ENCODE data around the gene FCAR. TPM values are rescaled to one million over a fixed set of nuclear protein-coding genes. Genes with fewer than 3 reads are reported as not detected.
"Not testable (repeated sequence)": the region's sequence is repeated elsewhere in the genome, so short reads cannot be mapped to it uniquely, and the experiment has no call there.

The FCAR gene
- polyA plus RNA-seq, 3 donors: 147 to 239 (median 173) TPM

DNA sequence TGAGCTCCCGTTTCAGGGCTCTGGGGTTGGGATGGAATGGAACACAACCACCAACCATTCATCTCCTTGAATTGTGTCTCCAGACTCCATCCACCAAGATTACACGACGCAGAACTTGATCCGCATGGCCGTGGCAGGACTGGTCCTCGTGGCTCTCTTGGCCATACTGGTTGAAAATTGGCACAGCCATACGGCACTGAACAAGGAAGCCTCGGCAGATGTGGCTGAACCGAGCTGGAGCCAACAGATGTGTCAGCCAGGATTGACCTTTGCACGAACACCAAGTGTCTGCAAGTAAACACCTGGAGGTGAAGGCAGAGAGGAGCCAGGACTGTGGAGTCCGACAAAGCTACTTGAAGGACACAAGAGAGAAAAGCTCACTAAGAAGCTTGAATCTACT, 15.5 kb downstream of the FCAR start:
- 95% methylated on average over 10 of the region's 11 CpGs for WGBS (ENCODE audit: insufficient coverage)
- Mint-ChIP-seq H3K27me3 (ENCODE audit: low read depth in 3 of 3) (peaks cover 0 to 4% (median 3%) of the 10 kb centered on the region in 3 donors), H3K4me3 (no peak overlapping the region), H3K27ac (peak overlapping the region in 4 of 7 donors; percentile 30 to 74 (median 38)), H3K36me3 (peaks cover 63 to 83% of the 10 kb centered on the region in 2 donors), H3K4me1 (peaks cover 4% of the 10 kb centered on the region), H3K9me3 (peaks cover 0 to 5% (median 0%) of the 10 kb centered on the region in 7 donors)
- H3K4me1 ChIP-seq (ENCODE audit: control insufficient read depth in 1 of 2, insufficient read depth in 2 of 2, low read length in 2 of 2): peaks cover 5% of the 10 kb centered on the region in 2 donors
- TF ChIP-seq, protein P1, sequence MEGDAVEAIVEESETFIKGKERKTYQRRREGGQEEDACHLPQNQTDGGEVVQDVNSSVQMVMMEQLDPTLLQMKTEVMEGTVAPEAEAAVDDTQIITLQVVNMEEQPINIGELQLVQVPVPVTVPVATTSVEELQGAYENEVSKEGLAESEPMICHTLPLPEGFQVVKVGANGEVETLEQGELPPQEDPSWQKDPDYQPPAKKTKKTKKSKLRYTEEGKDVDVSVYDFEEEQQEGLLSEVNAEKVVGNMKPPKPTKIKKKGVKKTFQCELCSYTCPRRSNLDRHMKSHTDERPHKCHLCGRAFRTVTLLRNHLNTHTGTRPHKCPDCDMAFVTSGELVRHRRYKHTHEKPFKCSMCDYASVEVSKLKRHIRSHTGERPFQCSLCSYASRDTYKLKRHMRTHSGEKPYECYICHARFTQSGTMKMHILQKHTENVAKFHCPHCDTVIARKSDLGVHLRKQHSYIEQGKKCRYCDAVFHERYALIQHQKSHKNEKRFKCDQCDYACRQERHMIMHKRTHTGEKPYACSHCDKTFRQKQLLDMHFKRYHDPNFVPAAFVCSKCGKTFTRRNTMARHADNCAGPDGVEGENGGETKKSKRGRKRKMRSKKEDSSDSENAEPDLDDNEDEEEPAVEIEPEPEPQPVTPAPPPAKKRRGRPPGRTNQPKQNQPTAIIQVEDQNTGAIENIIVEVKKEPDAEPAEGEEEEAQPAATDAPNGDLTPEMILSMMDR (IDR thresholded peaks at IDR 0.05): no peak
- intact Hi-C loops (cut with micrococcal nuclease): no loop called here
- no peak overlapping the region for H3K9ac ChIP-seq (ENCODE audit: insufficient read depth, low read length, poor library complexity, severe bottlenecking)
- peaks cover 2% of the 10 kb centered on the region for H3K79me2 ChIP-seq (ENCODE audit: insufficient read depth, low read length)
- no peak overlapping the region for H3K4me2 ChIP-seq (replicated peaks; ENCODE audit: extremely low read depth, low read length, poor library complexity, severe bottlenecking)
- no peaks in the 10 kb centered on the region for H3K27me3 ChIP-seq (ENCODE audit: control insufficient read depth in 2 of 2, insufficient read depth in 2 of 2, low read length in 2 of 2)
- H3K27ac ChIP-seq (ENCODE audit: low read depth in 1 of 2, low read length in 2 of 2): no peak overlapping the region
- H3K36me3 ChIP-seq (replicated peaks in 1 of 2; ENCODE audit: control insufficient read depth in 1 of 2, insufficient read depth in 2 of 2, low read length in 2 of 2): peaks cover 58 to 74% of the 10 kb centered on the region in 2 donors
- H4K20me1 ChIP-seq (ENCODE audit: insufficient read depth, low read length): peaks cover 84% of the 10 kb centered on the region
- H2AFZ ChIP-seq (ENCODE audit: insufficient read depth, low read depth, low read length, poor library complexity, severe bottlenecking): no peak overlapping the region
- no peak overlapping the region for H3K4me3 ChIP-seq (replicated peaks in 1 of 3; ENCODE audit: low read depth in 2 of 3, low read length in 3 of 3)
- DNase-seq: no peak
- no peaks in the 10 kb centered on the region for H3K9me3 ChIP-seq (replicated peaks in 1 of 2; ENCODE audit: control insufficient read depth in 1 of 2, insufficient read depth in 1 of 2, low read length in 2 of 2)

DNA sequence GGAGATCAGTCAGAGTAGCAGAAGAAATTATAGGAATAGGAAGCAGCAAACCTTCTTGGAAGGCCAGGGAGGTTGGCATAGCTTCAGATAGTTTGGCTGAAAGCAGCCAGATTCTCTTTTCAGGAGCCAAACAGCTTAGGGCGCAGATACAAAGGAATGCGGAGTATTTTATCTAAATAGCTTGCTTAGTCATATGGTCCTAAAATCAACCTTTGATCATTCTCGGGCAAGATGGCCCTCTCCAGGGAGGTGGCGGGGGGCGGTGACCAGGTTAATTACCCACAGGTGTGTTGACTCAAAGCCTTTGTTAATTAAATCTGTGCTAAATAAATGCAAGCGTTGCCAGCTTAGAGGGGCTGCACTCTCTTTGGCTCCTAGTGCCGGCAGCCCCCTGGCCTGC, 19.4 kb downstream of the FCAR start:
- WGBS (ENCODE audit: insufficient coverage): 95% methylated on average over 7 of the region's 7 CpGs

DNA sequence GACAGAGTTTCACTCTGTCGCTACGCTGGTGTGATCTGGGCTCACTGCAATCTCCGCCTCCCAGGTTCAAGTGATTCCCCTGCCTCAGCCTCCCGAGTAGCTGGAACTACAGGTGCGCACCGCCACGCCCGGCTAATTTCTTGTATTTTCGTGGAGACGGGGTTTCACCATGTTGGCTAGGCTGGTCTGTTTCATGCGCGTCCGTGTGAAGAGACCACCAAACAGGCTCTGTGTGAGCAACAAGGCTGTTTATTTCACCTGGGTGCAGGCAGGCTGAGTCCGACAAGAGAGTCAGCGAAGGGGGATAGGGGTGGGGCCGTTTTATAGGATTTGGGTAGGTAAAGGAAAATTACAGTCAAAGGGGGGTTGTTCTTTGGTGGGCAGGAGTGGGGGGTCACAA, 20.1 kb downstream of the FCAR start:
- H3K27ac ChIP-seq (ENCODE audit: low read depth in 1 of 2, low read length in 2 of 2); H2AFZ ChIP-seq (ENCODE audit: insufficient read depth, low read depth, low read length, poor library complexity, severe bottlenecking); H3K4me3 ChIP-seq (replicated peaks in 1 of 3; ENCODE audit: low read depth in 2 of 3, low read length in 3 of 3); H3K9ac ChIP-seq (ENCODE audit: insufficient read depth, low read length, poor library complexity, severe bottlenecking); H3K27me3 ChIP-seq (ENCODE audit: control insufficient read depth in 2 of 2, insufficient read depth in 2 of 2, low read length in 2 of 2); DNase-seq; H3K4me1 ChIP-seq (ENCODE audit: control insufficient read depth in 1 of 2, insufficient read depth in 2 of 2, low read length in 2 of 2); H3K79me2 ChIP-seq (ENCODE audit: insufficient read depth, low read length); H3K4me2 ChIP-seq (replicated peaks; ENCODE audit: extremely low read depth, low read length, poor library complexity, severe bottlenecking); H3K9me3 ChIP-seq (replicated peaks in 1 of 2; ENCODE audit: control insufficient read depth in 1 of 2, insufficient read depth in 1 of 2, low read length in 2 of 2); H3K4me3 Mint-ChIP-seq; H3K9me3 Mint-ChIP-seq; intact Hi-C loops (cut with micrococcal nuclease): not testable (repeated sequence)
- Mint-ChIP-seq H3K4me1 (peaks cover 35% of the 10 kb centered on the region), H3K36me3 (peaks cover 37 to 41% of the 10 kb centered on the region in 2 donors), H3K27ac (peak overlapping the region in 1 of 7 donors; percentile 20), H3K27me3 (ENCODE audit: low read depth in 3 of 3) (peaks cover 1 to 16% (median 9%) of the 10 kb centered on the region in 3 donors)
- H3K36me3 ChIP-seq (replicated peaks in 1 of 2; ENCODE audit: control insufficient read depth in 1 of 2, insufficient read depth in 2 of 2, low read length in 2 of 2): peaks cover 24 to 32% of the 10 kb centered on the region in 2 donors
- H4K20me1 ChIP-seq (ENCODE audit: insufficient read depth, low read length): peaks cover 42% of the 10 kb centered on the region
- 95% methylated on average over 12 of the region's 16 CpGs for WGBS (ENCODE audit: insufficient coverage)

More for the DNA sequence above, 19.4 kb downstream of the FCAR start:
- peaks cover 0 to 3% (median 0%) of the 10 kb centered on the region in 7 donors for H3K9me3 Mint-ChIP-seq
- Histone ChIP-seq H3K36me3 (replicated peaks in 1 of 2; ENCODE audit: control insufficient read depth in 1 of 2, insufficient read depth in 2 of 2, low read length in 2 of 2) (peaks cover 29 to 39% of the 10 kb centered on the region in 2 donors), H4K20me1 (ENCODE audit: insufficient read depth, low read length) (peaks cover 49% of the 10 kb centered on the region), H3K4me1 (ENCODE audit: control insufficient read depth in 1 of 2, insufficient read depth in 2 of 2, low read length in 2 of 2) (peaks cover 0 to 9% of the 10 kb centered on the region in 2 donors), H3K27me3 (ENCODE audit: control insufficient read depth in 2 of 2, insufficient read depth in 2 of 2, low read length in 2 of 2) (no peaks in the 10 kb centered on the region), H3K27ac (ENCODE audit: low read depth in 1 of 2, low read length in 2 of 2) (no peak overlapping the region), H3K4me3 (replicated peaks in 1 of 3; ENCODE audit: low read depth in 2 of 3, low read length in 3 of 3) (no peak overlapping the region), H3K9me3 (replicated peaks in 1 of 2; ENCODE audit: control insufficient read depth in 1 of 2, insufficient read depth in 1 of 2, low read length in 2 of 2) (no peaks in the 10 kb centered on the region), H2AFZ (ENCODE audit: insufficient read depth, low read depth, low read length, poor library complexity, severe bottlenecking) (no peak overlapping the region), H3K4me2 (replicated peaks; ENCODE audit: extremely low read depth, low read length, poor library complexity, severe bottlenecking) (no peak overlapping the region), H3K79me2 (ENCODE audit: insufficient read depth, low read length) (no peaks in the 10 kb centered on the region), H3K9ac (ENCODE audit: insufficient read depth, low read length, poor library complexity, severe bottlenecking) (no peak overlapping the region)
- H3K4me3 Mint-ChIP-seq: no peak overlapping the region
- H3K27me3 Mint-ChIP-seq (ENCODE audit: low read depth in 3 of 3): peaks cover 0 to 11% (median 7%) of the 10 kb centered on the region in 3 donors
- TF ChIP-seq, protein P1 (IDR thresholded peaks at IDR 0.05): no peak
- peaks cover 42 to 44% of the 10 kb centered on the region in 2 donors for H3K36me3 Mint-ChIP-seq
- H3K27ac Mint-ChIP-seq: peak overlapping the region in 3 of 7 donors; percentile 14 to 50 (median 45)
- no peak for DNase-seq
- peaks cover 29% of the 10 kb centered on the region for H3K4me1 Mint-ChIP-seq
- intact Hi-C loops (cut with micrococcal nuclease): no loop called here

Measured in CD14-positive monocyte (primary cell).